Measurements from ENCODE around the gene BTBD9.

DNA sequence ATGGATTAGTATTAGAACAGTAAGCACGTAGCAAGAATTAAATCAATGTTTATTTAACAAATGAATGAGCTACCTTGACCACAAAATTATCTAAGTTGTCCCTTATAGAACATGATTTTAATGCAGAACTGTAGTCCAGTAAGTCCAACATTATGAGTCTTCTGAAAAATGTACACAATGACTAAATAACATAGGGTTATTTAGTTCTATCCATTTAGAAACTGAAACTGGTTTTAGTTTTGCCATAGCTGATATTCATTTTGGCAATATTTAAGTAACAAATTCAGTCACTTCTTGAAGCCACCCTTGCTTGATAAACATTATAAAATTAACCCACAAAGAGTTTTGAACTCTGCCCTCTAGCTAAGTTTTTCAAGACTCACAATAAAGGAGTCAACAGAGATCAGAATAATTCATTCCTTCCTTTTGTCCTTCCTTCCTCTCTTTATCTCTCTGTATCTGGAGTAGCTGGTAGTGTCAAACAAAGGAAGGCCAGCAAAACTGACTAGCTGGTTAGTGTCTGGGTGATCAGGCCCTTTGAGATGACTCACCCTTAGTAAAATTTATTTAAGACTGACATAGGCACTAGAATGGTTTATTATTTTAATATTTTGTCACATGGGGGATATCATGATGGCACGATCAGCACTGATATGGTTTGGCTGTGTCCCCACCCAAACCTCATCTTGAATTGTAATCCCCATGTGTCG, 115.1 kb downstream of the BTBD9 start:
- TF ChIP-seq, protein P1, sequence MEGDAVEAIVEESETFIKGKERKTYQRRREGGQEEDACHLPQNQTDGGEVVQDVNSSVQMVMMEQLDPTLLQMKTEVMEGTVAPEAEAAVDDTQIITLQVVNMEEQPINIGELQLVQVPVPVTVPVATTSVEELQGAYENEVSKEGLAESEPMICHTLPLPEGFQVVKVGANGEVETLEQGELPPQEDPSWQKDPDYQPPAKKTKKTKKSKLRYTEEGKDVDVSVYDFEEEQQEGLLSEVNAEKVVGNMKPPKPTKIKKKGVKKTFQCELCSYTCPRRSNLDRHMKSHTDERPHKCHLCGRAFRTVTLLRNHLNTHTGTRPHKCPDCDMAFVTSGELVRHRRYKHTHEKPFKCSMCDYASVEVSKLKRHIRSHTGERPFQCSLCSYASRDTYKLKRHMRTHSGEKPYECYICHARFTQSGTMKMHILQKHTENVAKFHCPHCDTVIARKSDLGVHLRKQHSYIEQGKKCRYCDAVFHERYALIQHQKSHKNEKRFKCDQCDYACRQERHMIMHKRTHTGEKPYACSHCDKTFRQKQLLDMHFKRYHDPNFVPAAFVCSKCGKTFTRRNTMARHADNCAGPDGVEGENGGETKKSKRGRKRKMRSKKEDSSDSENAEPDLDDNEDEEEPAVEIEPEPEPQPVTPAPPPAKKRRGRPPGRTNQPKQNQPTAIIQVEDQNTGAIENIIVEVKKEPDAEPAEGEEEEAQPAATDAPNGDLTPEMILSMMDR (IDR thresholded peaks at IDR 0.05): no peak
- TF ChIP-seq POLR2A (IDR thresholded peaks at IDR 0.05): no peak
